Aorta (tissue), 5 donors: ENCODE results near the gene STAM. TPM values are rescaled to one million over a fixed set of nuclear protein-coding genes. Genes with fewer than 3 reads are reported as not detected.

Source experiments
- ATAC-seq: fragments of 200-7000 bp; cut with Tn5 transposase; one replicate; pipeline ENCODE4 v1.9.1; 2022; ENCODE audit warnings: moderate library complexity; ENCODE audit not compliant: low FRiP score
- DNase-seq, 2 donors: peaks; one replicate each; pipeline ENCODE4 v3.0.0-alpha.2; 2020
- H3K27ac ChIP-seq, 2 donors: one replicate each; pipeline ENCODE4 v1.5.1; 2013; ENCODE audit warnings: low read length in 2 of 2, mild to moderate bottlenecking in 2 of 2, moderate library complexity in 2 of 2, control low read depth in 1 of 2, inconsistent platforms in 1 of 2, low read depth in 1 of 2
- H3K27me3 ChIP-seq, 2 donors: one replicate each; pipeline ENCODE4 v1.6.1; 2013; ENCODE audit warnings: control low read depth in 1 of 2, low read length in 1 of 2, mild to moderate bottlenecking in 1 of 2, moderate library complexity in 1 of 2; ENCODE audit not compliant: insufficient read depth in 2 of 2, control insufficient read depth in 1 of 2
- H3K36me3 ChIP-seq, 2 donors: one replicate each; pipeline ENCODE4 v1.6.1; 2013; ENCODE audit warnings: control low read depth in 1 of 2, low read length in 1 of 2, mild to moderate bottlenecking in 1 of 2; ENCODE audit not compliant: insufficient read depth in 2 of 2, control insufficient read depth in 1 of 2
- H3K4me1 ChIP-seq, 2 donors: one replicate each; pipeline ENCODE4 v1.6.1; 2013; ENCODE audit warnings: low read length in 2 of 2, control low read depth in 1 of 2, mild to moderate bottlenecking in 1 of 2, moderate library complexity in 1 of 2; ENCODE audit not compliant: insufficient read depth in 2 of 2, control insufficient read depth in 1 of 2
- H3K4me3 ChIP-seq, 2 donors: one replicate each; pipeline ENCODE4 v1.5.1; 2013; ENCODE audit warnings: low read length in 2 of 2, control low read depth in 1 of 2, mild to moderate bottlenecking in 1 of 2
- H3K9me3 ChIP-seq: one replicate; pipeline ENCODE4 v1.6.1; 2013; ENCODE audit warnings: mild to moderate bottlenecking, low read length; ENCODE audit not compliant: control insufficient read depth
- WGBS, 2 donors: extraction: QIAGEN DNeasy Blood & Tissue Kit; methylation state at CpG; one replicate each; pipeline ENCODE4 v1.1.7; 2013; 5-methylcytosine and 5-hydroxymethylcytosine counted together
- intact Hi-C, 2 donors: fragments of 100-400 bp; cut with DNase I; formaldehyde crosslinking; loops; one replicate each; pipeline versions ENCODE4 v1.14.2 to v1.15.0; 2022
- polyA plus RNA-seq, 2 donors: library from polyadenylated mRNA; stranded (reverse); fragments of 200-250 nt; gene quantifications; one replicate each; pipeline ENCODE4 v1.2.3, GENCODE V29; 2013
- total RNA-seq, 2 donors: library from RNA; stranded (reverse); fragmentation: NEBNext Ultra II Directional; extraction: Animal tissue kit (Norgen Biotek cat#: 25700); gene quantifications; one replicate each; pipeline ENCODE4 v1.2.1, GENCODE V29; 2021
- donor health status: healthy with polysubstance abuse.
- donor health status: Bipolar disorder and iron deficiency.
- donor health status: DM: no; HTN: no; CAD: no.
- donor health status: DM: no; HTN: no; CAD: no.
- donor health status: DM: yes; HTN: yes; CAD: no.

STAM gene
- total and polyA plus RNA-seq, 4 donors = 8.7 to 28.6 (median 16.1) TPM

DNA sequence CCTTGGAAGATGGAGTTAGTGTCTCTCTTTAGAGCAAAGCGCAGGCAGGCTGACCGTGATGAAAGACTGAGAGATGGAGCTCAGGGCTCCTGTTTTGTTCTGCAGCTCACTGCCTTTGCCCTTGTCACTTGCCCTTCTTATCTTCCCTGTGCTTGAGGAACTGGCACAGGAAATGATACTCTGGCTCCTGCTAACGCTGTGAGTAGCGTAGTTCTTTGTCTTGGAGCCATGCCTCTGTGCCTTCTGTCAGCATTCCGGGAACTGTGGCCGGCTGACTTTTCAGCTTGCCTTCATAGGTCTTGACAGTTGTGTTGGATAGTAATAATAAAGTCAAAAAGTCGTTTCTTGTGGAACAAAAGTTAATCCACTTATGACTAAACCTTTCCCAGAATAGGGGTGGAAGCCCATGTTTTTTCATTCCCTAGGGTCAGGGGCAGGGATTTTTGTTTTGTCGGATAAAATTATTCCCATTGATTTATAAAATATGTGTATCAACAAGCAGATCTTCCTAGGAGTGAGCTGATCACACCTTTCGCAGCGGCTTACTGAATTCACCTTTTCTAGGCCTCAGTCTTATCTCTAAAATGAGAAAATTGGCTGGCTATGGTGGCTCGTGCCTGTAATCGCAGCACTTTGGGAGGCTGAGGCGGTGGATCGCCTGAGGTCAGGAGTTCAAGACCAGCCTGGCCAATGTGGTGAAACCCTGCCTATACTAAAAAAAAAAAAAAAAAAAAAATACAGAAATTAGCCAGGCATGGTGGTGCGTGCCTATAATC is 91.4 kb downstream of the STAM start:
- Histone ChIP-seq H3K4me1 (no peaks in the 10 kb centered on the region), H3K27me3 (no peaks in the 10 kb centered on the region), H3K27ac (peak overlapping the region; percentile 49 to 52), H3K36me3 (no peaks in the 10 kb centered on the region), H3K9me3 (no peaks in the 10 kb centered on the region), H3K4me3 (no peak overlapping the region)
- intact Hi-C loops = loop anchor here in 1 of 2 donors (5.0 to 10.0 kb wide), 2 partner anchors 91 to 908 kb away; partner anchors contain the start of gene STAM
- 37 to 41% methylated on average over 15 of the region's 15 CpGs for WGBS, 2 donors
- DNase-seq (peak; percentile 82), ATAC-seq (peak; percentile 67)

- intact Hi-C loops = loop anchor here in 1 of 2 donors (5.0 to 10.0 kb wide), 2 partner anchors 91 to 909 kb away; partner anchors contain the start of gene STAM
- 94 to 96% methylated on average over 2 of the region's 2 CpGs for WGBS, 2 donors
- no peak overlapping the region for H3K4me3 ChIP-seq
- H3K27me3 ChIP-seq = no peaks in the 10 kb centered on the region
- no peaks in the 10 kb centered on the region for H3K36me3 ChIP-seq
- DNase-seq (no peak), ATAC-seq (no peak)
- H3K9me3 ChIP-seq = no peaks in the 10 kb centered on the region
- no peaks in the 10 kb centered on the region for H3K4me1 ChIP-seq
- H3K27ac ChIP-seq = no peak overlapping the region
Measured at GRCh38 chr10:17736223-17736622, 92.3 kb downstream of the STAM start.

DNA sequence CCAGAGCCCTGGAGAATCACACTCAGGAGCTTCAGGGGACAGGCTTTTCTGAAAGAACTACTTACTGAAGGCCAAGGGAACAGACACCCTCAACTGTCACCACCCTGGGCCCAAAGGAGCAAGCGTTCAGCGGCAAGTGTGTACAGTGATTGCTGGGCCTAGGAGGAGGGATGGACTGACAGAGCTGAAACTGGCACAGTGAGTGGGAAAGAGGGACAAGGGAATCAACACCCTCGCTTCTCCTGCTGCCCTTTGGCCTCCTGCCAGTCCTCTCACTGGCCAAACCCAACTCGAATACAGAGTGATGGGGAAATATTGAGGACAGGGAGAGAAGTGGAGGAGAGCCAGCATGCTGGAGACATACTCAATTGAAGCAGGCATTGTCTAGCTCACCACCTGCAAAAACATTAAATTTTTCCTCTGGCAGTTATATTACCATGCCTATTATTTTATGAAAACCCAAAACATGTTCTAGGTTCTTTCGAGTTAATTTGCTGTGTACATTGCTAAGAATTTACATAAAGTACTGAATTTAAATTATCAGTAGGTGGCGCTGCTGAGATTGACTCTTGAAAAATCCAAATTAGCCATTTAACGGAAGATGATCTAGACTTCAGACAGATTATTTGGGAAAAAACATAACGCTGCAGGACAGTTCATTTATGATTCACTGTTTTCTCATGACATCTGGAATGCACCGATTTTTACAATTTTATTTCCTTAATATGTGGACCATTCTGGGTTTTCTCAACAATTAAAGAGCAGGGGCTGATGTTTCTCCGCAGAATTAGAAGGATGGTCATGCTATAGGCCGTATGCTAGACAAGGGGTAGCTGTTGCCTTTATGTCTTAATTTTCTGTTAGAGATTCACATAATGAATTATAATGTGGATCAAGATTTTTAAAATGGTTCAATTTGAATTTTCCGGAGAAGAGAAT is 93.3 kb downstream of the STAM start:
- H3K4me1 ChIP-seq = no peaks in the 10 kb centered on the region
- no peaks in the 10 kb centered on the region for H3K27me3 ChIP-seq
- ATAC-seq (no peak), DNase-seq (no peak)
- intact Hi-C loops = loop anchor here in 1 of 2 donors (5.0 to 10.0 kb wide), 2 partner anchors 92 to 910 kb away; partner anchors contain the start of gene STAM
- H3K4me3 ChIP-seq = no peak overlapping the region
- no peak overlapping the region for H3K27ac ChIP-seq
- no peaks in the 10 kb centered on the region for H3K36me3 ChIP-seq
- WGBS, 2 donors = 49 to 50% methylated on average over 12 of the region's 12 CpGs
- H3K9me3 ChIP-seq = no peaks in the 10 kb centered on the region

DNA sequence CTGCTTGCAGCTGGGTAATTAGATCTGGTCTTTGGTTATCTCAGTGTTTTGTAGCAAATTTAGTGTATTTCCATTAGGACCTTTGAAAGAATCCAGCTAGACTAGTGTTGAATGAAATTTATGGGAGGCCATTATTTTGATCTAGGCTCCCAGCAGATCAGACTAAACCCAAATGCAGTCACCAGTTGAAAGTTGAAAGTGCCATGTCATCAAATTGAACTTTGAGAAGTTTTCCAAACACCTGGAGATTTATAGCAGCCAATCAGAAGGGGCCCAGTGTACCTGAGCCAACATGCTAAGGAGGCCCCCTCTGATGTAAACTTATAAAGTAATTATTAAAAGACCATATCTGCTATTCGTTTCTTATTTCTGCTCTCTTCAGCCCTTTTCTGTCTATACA is 96.7 kb downstream of the STAM start:
- no peak for ATAC-seq
- Histone ChIP-seq H3K36me3 (no peaks in the 10 kb centered on the region), H3K27ac (no peak overlapping the region), H3K4me1 (no peaks in the 10 kb centered on the region), H3K4me3 (no peak overlapping the region), H3K9me3 (no peaks in the 10 kb centered on the region), H3K27me3 (no peaks in the 10 kb centered on the region)
- intact Hi-C loops = loop anchor here in 1 of 2 donors (2.0 kb wide), 1 partner anchor 132 kb away; no protein-coding TSS in a partner anchor
- 93 to 95% methylated on average over 1 of the region's 1 CpG for WGBS, 2 donors
- no peak for DNase-seq

DNA sequence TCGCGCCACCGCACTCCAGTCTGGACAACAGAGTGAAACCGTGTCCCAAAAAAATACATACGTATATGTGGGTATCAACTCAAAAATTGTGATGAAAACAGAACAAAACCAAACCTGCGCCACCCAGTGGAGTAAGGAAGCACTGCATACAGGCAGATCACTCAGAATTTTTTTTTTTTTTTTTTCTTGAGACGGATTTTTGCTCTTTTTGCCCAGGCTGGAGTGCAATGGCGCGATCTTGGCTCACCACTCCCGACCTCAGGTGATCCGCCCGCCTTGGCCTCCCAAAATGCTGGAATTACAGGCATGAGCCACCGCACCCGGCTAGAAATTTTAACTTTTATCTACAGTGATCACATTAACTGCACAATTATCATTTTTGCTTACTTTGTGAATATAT is 99.0 kb downstream of the STAM start:
- Histone ChIP-seq H3K27ac (no peak overlapping the region), H3K27me3 (no peaks in the 10 kb centered on the region), H3K4me1 (no peaks in the 10 kb centered on the region), H3K9me3 (no peaks in the 10 kb centered on the region), H3K4me3 (no peak overlapping the region), H3K36me3 (no peaks in the 10 kb centered on the region)
- ATAC-seq = peak; percentile 70
- 14 to 18% methylated on average over 14 of the region's 14 CpGs for WGBS, 2 donors
- peak; percentile 80 to 90 for DNase-seq
- intact Hi-C loops = no loop called here

- no peak overlapping the region for H3K4me3 ChIP-seq
- intact Hi-C loops = no loop called here
- no peaks in the 10 kb centered on the region for H3K27me3 ChIP-seq
- H3K4me1 ChIP-seq = no peaks in the 10 kb centered on the region
- no peaks in the 10 kb centered on the region for H3K36me3 ChIP-seq
- no peak overlapping the region for H3K27ac ChIP-seq
- no peaks in the 10 kb centered on the region for H3K9me3 ChIP-seq
- DNase-seq (no peak), ATAC-seq (no peak)
- 96 to 98% methylated on average over 3 of the region's 3 CpGs for WGBS, 2 donors
Measured at GRCh38 chr10:17743437-17743836, 99.5 kb downstream of the STAM start.

DNA sequence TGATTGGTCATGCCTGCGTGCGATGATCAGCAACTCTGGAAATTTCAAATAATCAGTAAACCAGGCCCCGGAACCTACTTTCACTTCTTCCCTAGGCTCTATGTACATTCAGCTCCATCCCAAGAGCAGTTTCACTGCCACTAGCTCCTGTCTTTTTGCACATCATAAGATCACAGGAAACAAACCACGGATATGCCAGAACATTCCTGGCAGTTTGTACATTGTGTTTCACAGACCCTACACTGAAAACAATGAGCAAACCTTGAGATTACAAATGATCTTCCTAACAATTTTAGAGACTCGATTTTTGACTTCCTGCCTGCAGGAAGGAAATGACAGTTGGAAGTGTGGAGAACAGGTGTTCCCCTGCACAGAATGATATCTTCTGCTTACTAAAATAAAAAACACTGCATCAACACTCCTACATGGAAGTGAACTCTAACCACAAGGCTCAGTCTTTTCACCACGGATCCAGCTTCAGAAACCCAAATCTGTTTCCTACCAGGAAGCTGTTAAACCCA is 100.5 kb downstream of the STAM start:
- DNase-seq (no peak), ATAC-seq (no peak)
- intact Hi-C loops = loop anchor here in 1 of 2 donors (2.0 kb wide), 1 partner anchor 138 kb away; no protein-coding TSS in a partner anchor
- H3K27ac ChIP-seq = no peak overlapping the region
- no peaks in the 10 kb centered on the region for H3K27me3 ChIP-seq
- H3K4me3 ChIP-seq = no peak overlapping the region
- H3K9me3 ChIP-seq = no peaks in the 10 kb centered on the region
- 74 to 84% methylated on average over 6 of the region's 6 CpGs for WGBS, 2 donors
- no peaks in the 10 kb centered on the region for H3K4me1 ChIP-seq
- H3K36me3 ChIP-seq = no peaks in the 10 kb centered on the region

- intact Hi-C loops = no loop called here
- Histone ChIP-seq H3K9me3 (no peaks in the 10 kb centered on the region), H3K36me3 (no peaks in the 10 kb centered on the region), H3K27me3 (no peaks in the 10 kb centered on the region), H3K4me3 (no peak overlapping the region), H3K4me1 (no peaks in the 10 kb centered on the region), H3K27ac (no peak overlapping the region)
- no peak for DNase-seq
- WGBS, 2 donors = 81 to 82% methylated on average over 10 of the region's 10 CpGs
- no peak for ATAC-seq
Measured at GRCh38 chr10:17747883-17748550, 104.1 kb downstream of the STAM start.
